NOMO-1 treated with dmso at 0.1 percent for 144 hours (cell line): ENCODE data around the gene BZW2.
A peak's percentile ranks its signal among the peaks of the same experiment; 100 is the strongest.

Experiments
- DNase-seq: peaks from one replicate; lab custom pipeline; 2025; ENCODE audit not compliant: unreplicated experiment; lab: John Stamatoyannopoulos, UW

BZW2 gene

DNA sequence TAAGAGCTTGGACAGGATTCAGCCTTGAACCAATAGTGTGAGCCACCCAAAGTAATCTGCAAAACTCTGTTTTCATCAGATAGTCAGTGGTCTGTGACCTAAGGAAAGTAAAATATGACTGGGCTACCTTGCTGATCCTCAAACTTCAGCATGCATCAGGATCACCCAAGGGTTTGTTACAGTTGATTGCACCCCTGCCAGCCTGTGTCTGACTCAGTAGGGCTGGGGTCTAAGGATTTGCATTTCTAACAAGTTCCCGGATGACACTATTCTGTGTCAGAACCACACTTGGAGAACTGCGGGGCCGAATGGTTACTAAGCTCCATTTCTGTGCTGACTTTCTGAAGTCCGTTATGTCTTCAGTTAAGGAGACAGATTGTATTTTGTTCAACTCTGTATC lies 66.9 kb downstream of the BZW2 start:
- no peak for DNase-seq

DNA sequence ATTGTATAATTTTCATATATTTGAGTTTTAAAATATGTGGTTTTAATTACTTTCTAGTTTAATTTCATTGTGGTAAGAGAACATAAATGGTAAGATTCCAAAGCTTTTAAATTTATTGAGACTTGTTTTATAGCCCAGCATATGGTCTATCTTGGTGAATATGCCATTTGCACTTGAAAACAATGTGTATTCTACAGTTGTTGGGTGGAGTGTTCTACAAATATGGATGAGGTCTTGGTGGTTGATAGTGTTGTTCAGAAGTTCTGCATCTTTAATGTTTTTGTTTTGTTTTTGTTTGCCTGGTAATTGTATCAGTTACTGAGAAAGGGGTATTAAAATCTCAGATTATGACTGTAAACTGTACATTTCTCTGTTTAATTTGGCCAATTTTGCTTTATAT lies 69.9 kb downstream of the BZW2 start:
- DNase-seq: no peak

DNA sequence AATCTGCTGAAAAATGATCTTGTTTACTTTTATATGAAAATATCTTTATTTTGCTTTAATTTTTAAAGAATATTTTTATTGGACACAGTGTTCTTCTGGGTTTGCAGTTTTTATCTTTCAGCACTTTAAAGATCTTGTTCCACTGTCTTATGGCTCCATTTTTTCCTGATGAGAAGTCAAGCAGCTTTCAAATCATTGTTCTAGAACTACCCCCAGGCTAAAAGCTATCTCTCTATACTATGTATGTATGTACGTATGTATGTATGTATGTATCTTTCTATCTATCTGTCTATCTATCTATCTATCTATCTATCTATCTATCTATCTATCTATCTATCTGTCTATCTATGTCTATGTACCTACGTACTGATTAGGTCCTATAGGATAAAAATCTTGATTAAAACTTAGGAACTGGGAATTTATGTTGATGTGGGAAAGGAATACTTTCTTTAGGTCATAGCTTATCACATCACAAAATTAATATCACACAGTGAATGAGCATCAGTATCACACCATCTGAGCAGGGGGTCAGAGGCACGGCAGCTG lies 72.2 kb downstream of the BZW2 start:
- no peak for DNase-seq

DNA sequence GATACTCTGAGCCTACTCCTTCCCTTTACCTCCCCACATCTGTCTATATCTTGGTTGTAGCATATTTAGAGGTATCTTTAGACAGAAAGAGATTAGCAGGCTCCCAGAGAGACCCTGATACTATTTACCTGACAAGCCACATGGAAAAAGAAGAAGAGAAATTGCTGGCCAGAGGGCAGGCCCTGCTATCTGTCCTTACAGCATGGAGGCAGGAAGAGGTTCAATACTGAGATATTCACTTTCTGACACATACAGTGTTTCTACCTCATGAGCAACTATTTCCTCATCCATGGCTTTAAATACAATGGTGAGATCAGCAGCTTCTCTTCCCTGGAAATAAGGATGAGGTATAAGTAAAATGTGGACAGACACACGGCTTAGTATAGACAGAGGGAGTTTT lies 73.7 kb downstream of the BZW2 start:
- no peak for DNase-seq

DNA sequence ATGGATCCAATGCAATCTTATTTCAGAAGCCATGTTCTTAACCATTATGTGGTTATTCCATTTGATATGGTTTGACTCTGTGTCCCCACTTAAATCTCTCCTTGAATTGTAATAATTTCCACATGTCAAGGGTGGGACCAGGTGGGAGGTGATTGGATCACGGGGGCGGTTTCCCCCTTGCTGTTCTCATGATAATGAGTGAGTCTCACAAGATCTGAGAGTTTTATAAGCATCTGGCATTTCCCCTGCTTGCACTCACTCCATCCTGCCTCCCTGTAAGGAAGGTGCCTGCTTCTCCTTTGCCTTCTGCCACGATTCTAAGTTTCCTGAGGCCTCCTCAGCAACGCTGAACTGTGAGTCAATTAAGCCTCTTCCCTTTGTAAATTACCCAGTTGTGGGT lies 75.6 kb downstream of the BZW2 start:
- DNase-seq: no peak

DNA sequence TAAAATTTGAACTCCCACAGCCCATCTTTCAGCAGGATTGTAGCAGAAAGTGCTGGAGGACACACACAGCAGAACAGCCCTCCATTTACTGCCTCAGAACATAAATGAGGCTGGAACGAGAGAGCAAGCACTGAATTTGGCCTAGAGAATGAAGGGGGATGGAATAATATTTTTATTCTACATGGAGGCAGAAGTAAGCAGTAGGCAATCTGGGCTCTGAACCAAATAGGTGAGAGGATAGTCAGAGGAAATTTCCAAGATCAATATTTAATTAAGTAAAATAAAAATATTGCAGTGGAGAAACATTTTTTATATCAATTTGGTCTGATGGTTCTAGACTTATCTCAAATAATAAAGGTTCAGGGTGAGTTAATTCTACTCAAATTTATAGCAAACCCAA lies 78.4 kb downstream of the BZW2 start:
- DNase-seq: no peak

DNA sequence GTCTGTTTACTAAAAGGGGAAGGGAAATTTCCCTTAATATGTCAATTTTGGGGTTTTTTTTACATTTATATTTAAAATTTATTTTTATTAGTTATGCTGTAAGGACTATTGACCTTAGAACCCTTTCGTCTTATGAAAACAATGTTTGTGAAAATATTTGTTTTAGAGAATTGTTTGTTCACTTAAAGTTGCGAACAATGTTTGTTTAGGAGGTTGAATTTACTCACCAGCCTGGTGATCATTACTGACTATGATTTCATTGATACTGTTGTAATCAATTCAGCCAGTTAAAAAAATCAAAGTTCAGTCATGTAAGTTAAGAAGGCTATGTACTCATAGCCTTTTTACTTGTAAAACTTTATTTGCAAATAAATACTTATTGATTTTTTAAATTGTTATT lies 80.2 kb downstream of the BZW2 start:
- DNase-seq: no peak

DNA sequence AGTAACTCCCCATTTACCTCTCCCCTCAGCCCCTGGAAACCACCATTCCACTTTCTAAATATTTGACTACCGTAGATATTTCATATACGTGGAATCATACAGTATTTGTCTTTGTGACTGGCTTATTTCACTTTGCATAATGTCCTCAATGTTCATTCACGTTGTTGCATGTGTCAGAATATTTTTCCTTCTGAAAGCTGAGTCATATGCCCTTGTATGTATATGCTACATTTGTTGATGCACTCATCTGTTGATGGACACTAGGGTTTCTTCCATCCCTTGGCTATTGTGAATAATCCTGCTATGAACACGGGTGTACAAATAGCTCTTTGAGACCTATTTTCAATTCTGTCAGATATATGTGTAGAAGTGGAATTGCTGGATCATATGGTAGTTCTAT lies 81.8 kb downstream of the BZW2 start:
- no peak for DNase-seq

DNA sequence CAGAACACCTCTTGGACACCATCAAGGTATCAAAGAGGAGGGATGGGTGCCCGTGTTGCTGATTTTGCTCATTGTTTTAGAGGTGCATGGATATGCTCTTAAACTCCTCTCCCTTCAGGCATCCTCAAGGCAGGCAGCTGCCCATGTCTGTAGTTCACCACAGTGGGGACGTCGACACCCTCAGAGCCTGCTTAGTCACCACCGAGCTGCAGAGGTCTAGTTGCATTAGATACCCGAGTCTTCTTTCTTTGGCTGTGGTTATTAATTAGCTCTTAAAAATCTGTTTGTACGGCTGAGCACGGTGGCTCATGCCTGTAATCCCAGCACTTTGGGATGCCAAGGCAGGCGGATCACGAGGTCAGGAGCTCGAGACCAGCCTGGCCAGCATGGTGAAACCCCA lies 82.8 kb downstream of the BZW2 start:
- no peak for DNase-seq

DNA sequence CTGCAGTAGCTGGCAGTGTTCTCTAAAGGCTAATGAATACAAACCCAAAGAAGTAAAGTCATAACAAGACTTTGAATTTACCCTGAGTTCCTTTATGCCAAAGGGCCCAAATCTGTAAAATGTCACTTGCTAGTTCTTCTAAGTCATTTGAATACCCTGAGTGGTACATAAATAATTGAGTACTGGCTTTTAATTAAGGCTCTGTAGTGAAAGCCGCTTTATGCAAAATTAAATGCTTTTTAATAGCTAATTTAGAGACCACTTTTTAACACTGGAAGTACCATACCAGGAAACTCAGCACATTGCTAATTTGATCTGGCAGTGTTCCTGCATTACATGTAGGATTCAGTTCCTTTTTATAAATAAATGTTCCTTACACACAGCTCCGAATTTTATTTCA lies 83.6 kb downstream of the BZW2 start:
- no peak for DNase-seq

DNA sequence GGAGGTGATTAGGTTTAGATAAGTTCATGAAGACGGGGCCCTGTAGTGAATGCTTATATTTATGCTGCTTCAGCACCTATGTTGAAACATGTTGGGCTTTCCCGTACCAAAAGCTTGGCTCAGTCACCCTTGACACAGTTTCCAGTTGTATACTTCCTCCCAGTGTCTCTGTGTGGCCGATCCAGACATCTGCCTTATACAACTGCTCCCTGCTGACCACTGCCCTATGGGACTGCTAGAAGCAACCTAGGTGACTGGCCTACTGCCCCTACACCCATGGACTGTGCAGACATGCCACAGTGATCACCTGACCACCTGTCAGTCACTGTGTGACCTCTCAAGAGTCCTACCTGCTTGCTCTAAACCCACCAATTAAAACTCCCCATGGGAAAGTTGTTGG lies 85.0 kb downstream of the BZW2 start:
- DNase-seq: no peak

DNA sequence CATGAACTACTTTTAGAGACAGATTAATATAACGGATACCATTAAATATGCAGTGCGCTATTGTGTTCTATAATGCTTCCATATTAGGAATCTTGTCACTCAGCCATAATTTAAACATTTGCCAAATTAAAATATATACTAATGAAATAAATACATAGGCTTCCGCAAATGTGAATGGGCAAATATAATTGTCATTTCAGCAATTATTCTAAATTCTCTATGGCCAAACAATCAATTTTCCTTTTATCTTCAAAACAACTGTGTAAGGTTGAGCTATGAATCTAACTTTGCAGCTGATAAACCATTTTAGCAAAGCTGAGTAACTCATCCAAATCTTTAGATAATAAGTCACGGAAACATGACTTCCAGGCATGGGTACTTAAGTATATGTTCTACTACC lies 86.8 kb downstream of the BZW2 start:
- DNase-seq: no peak

DNA sequence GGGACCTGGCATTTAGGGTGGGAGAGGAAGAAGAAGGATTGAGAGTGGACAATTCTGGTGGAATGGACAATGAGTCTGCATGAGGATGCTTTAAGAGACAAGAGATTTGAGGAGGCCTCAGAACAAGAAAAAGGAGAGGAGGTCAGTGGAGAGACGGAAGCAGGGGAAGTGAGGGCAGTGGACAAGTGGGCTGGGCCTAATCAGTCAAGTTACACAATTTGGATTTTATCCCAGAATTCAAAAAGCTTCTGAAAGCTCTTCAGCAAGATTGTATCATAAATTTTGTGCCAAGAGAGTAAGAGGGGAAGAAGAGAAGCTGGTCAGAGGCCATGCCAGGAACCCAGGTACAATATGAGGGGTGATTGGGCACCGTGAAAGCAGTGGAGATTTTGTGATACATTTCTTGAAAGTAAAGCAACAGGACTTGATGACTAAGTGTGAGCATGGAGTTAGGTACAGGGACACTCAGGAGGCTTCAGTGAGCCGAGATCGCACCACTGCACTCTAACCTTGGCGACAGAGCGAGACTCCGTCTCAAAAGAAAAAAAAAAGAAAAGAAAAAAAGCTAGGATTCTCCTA lies 88.3 kb downstream of the BZW2 start:
- no peak for DNase-seq

DNA sequence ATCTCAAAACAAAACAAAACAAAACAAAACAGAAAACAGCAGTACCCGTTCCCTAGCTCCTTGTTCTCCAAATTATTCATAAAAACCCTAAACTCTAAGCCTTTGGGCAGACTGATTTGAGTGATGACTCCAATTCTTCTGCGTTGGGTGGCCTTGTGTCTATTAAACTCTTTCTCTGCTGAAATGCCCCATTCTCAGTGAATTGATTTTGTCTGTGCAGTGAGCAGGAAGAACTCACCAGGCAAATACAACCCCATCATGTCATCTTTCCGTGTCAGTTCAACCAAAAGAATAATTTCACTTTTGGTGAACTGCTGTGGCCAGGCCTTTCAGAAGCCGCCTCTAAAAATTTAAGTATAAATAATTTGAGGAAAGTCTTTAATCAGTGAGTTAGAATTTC lies 89.0 kb downstream of the BZW2 start:
- no peak for DNase-seq

DNA sequence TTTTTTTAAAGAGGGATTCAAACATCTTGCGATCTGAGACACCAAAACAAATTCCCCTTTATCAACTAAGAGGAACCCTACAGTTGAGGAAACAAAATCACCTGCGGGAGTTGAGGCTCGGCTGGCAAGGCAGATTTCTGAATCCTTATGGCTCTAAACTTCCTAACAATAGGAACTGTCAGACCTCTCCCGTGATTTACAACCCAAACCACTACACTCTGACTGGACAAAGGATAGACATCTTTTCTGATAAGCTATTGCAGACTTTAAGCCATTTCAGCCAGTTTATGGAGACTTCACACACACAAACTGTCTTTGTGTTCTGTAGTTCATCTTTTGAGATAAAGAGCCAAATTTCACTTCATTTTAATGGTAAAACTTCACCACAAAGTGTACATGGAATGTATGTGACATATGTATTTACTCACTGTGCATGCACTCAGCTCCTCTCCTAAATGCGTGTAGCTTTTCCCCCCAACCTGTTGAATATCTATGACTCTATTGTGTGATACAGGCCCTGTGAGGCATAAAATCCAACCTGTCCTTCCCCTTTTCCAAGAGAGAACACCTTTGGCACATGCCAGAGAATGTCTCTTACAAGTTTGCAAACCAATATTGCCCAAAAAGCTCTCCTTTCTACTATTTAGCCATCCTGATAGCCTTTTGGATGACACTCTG lies 92.2 kb downstream of the BZW2 start:
- no peak for DNase-seq

DNA sequence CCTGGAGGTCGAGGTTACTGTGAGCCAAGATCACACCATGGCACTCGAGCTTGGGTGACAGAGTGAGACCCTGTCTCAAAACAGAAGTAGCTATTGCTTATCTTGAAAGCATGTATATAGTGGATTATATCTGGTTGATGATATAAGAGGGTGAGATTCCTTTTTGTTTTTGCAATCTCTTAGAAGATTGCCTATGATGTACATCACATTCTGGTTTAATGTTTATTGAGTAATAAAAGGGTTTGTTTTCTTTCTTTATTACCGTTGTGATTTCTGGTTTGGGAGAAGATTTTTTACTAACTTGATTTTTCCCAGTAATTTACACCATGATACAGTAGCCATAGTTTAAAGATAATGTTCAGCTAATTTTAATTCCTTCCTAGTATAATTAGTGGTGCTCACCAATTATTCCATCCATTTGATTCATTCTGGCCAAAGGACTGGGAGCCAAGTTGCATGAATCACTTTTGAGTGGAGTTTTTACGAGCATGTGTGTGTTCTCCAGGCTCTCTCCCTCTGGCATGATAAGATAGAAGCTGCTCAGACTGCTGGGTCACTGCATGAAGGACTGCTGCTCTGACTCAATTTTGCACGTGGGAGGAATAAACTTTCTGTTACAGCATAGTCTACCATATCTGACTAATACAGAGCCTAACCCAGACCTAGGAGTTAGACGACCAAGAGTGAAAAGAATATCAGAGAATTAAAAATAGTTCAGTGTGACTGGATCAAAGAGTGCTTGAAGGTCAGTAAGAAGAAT lies 94.1 kb downstream of the BZW2 start:
- DNase-seq: no peak

DNA sequence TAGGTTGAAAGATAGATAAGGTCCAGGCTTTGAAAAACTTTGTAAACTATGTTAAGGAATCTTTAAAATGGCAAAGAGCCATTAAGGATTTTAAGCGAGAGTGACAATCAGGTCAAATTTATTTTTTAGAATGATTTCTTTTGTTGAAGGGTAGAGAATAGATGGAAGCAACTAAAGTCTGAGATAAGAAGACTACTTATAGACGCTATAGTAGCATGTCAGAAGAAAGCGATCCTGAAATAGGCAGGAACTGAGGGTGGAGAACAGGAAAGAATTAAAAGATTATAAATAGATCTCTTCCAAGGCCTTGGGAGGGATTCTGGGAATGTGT lies 94.6 kb downstream of the BZW2 start:
- DNase-seq: no peak

DNA sequence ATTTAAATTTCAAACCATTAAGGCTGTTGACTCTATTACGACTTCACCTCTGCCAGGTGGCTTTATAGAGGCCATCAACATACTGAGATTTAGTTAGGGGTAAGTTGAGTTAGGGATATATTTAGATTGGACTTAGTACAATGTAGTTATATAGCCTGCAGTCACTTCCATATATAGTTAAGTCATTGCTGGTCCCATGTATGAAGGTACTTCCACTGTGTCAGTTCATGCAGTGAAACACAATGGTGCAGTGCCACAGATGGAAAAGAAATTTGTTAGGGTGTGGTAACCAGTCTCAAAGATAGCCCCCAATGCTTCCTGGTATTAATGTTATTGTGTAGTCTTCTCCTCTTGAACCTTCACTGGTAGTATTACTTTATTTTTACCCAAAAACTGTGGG lies 95.0 kb downstream of the BZW2 start:
- DNase-seq: no peak

DNA sequence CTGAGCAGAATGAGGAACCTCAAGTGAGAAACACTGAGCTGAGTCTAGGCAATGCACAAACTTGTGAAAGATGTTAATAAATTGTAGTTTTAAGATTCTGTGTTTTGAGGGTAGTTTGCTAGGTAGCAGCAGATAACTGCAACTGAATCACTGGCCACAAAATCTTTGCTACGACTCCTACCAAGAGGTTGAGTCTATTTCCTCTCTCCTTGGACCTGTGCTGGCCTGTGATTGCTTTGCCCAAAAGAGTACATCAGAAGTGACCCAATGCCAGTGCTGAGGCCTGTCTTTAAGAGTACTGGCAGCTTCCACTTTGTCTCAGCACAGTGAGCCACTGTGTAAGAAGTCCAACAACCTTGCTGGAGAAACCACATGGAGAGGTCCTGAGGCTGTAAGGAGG lies 95.7 kb downstream of the BZW2 start:
- no peak for DNase-seq

DNA sequence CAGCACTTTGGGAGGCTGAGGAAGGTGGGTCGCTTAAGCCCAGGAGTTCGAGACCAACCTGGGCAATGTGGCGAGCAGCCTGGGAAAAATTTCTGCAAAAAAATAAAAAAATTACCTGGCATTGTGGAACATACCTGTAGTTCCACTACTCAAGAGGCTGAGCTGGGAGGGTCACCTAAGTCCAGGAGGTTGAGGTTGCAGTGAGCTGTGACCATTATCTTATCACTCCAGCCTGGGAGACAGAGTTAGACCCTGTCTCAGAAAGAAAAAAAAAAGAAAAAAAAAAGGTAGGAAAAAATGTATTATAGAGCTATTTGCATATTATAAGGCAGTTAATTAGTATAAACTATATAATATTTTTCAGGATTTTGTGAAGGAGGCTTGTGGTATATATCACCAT lies 96.6 kb downstream of the BZW2 start:
- DNase-seq: no peak

DNA sequence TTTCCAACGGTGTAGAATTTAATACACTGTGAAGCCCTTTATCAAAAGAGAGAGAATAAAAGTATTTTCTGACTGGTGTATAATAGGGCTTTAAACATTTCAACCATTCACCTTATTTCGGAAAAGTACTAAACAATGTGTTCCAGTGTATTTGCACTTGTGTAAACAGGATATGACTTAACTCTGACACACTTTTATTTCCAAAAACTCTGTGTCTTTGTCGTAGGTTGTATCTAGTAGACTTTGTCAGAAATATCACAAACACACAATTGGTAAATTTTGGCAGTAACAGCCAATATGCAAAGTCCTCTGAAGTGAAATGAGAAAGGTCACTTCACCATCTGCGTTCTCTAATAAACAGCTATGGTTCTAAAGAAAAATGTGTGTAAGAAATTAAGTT lies 97.3 kb downstream of the BZW2 start:
- no peak for DNase-seq

DNA sequence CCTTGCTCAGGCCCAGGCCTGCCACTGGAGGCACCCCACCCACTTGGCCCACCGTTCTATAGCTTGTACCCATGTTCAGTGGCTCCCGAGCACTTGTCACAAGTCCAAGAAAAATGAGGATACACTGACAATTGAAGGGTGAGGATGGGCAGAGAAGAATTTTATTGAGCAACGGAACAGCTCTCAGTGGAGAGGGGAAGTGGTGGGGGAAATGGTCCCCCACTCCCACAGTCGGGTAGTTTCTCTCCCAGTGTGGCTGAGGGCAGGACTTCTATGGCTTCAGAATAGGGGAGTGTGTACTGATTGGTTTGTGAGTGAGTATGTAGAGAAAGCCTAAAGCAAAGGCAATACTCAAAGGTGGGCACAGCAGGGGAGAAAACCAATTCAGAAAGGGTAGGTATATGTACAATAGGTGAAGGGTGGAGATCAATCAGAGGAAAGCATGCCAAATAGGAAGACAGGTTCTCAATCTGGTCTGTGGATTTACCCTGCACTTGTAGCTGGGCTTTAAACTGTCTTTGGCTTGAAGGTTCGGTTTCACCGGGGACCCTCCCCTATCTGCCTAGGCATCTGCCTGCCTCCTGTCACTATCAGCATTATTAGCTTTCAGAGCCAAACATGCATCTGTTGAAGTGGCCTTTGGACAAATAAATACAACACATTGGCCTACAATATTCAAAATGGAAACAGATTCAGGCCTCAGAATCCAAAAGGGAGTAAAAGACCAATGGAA lies 98.7 kb downstream of the BZW2 start:
- peak; percentile 26 for DNase-seq
